ENCODE data around the gene KHK. TPM values are rescaled to one million over a fixed set of nuclear protein-coding genes. Genes with fewer than 3 reads are reported as not detected.

KHK gene
- total RNA-seq, 3 donors from 2014 or later: 6.3 to 14.7 (median 8.1) TPM

- Histone ChIP-seq H3K4me3 (no peak overlapping the region), H3K4me1 (ENCODE audit: low read depth) (peaks cover 8% of the 10 kb centered on the region), H3K36me3 (ENCODE audit: low read depth) (no peaks in the 10 kb centered on the region), H3K9me3 (no peaks in the 10 kb centered on the region)
- DNase-seq (no peak), ATAC-seq (no peak)
- intact Hi-C loops (cut with DNase I, micrococcal nuclease): no loop called here
- TF ChIP-seq CTCF (IDR thresholded peaks at IDR 0.05): no peak
Measured at GRCh38 chr2:27121906-27122305, 35.3 kb downstream of the KHK start.

GRCh38 chr2:27122791-27123190 is 36.2 kb downstream of the KHK start:
- intact Hi-C loops (cut with DNase I, micrococcal nuclease): no loop called here
- peaks cover 8% of the 10 kb centered on the region for H3K4me1 ChIP-seq (ENCODE audit: low read depth)
- ATAC-seq (no peak), DNase-seq (no peak)
- no peaks in the 10 kb centered on the region for H3K9me3 ChIP-seq
- TF ChIP-seq CTCF (IDR thresholded peaks at IDR 0.05): no peak
- H3K4me3 ChIP-seq: no peak overlapping the region
- no peaks in the 10 kb centered on the region for H3K36me3 ChIP-seq (ENCODE audit: low read depth)

- no peaks in the 10 kb centered on the region for H3K36me3 ChIP-seq (ENCODE audit: low read depth)
- no peak for TF ChIP-seq CTCF (IDR thresholded peaks at IDR 0.05)
- H3K4me3 ChIP-seq: no peak within 1 kb of the TSS
- ATAC-seq: peak; percentile 87
- peaks cover 5% of the 10 kb centered on the region for H3K4me1 ChIP-seq (ENCODE audit: low read depth)
- no peaks in the 10 kb centered on the region for H3K9me3 ChIP-seq
- intact Hi-C loops (cut with DNase I, micrococcal nuclease): no loop called here
- DNase-seq: peak; percentile 73 to 79 (median 78)
Measured at GRCh38 chr2:27123302-27124150, 37.0 kb downstream of the KHK start, which contains the start of gene ABHD1. Gene ABHD1 (plus strand): TSS chr2:27123815. CDS start chr2:27123949, 134 bp downstream.

GRCh38 chr2:27125104-27125503 is 38.5 kb downstream of the KHK start:
- ATAC-seq (no peak), DNase-seq (no peak)
- H3K4me3 ChIP-seq: no peak overlapping the region
- no peaks in the 10 kb centered on the region for H3K36me3 ChIP-seq (ENCODE audit: low read depth)
- intact Hi-C loops (cut with DNase I, micrococcal nuclease): no loop called here
- no peak for TF ChIP-seq CTCF (IDR thresholded peaks at IDR 0.05)
- no peaks in the 10 kb centered on the region for H3K4me1 ChIP-seq (ENCODE audit: low read depth)
- H3K9me3 ChIP-seq: no peaks in the 10 kb centered on the region

- DNase-seq (no peak), ATAC-seq (no peak)
- Histone ChIP-seq H3K4me3 (no peak overlapping the region), H3K4me1 (ENCODE audit: low read depth) (no peaks in the 10 kb centered on the region), H3K9me3 (no peaks in the 10 kb centered on the region), H3K36me3 (ENCODE audit: low read depth) (no peaks in the 10 kb centered on the region)
- no peak for TF ChIP-seq CTCF (IDR thresholded peaks at IDR 0.05)
- intact Hi-C loops (cut with DNase I, micrococcal nuclease): no loop called here
Measured at GRCh38 chr2:27126252-27126710, 39.7 kb downstream of the KHK start.
